ENCODE data around the gene GNG10.

GRCh38 chr9:111715471-111715870, 54.1 kb downstream of the GNG10 start:
- TF ChIP-seq CTCF (IDR thresholded peaks at IDR 0.05) (no peak), ZFX (IDR thresholded peaks at IDR 0.05; ENCODE audit: borderline replicate concordance) (no peak)

Data from 22Rv1 (cell line).